ENCODE measurements around the gene HOXB1. TPM values are rescaled to one million over a fixed set of nuclear protein-coding genes. Genes with fewer than 3 reads are reported as not detected.

Gene HOXB1
- total RNA-seq, 1 experiment from 2014 or later: not detected

DNA sequence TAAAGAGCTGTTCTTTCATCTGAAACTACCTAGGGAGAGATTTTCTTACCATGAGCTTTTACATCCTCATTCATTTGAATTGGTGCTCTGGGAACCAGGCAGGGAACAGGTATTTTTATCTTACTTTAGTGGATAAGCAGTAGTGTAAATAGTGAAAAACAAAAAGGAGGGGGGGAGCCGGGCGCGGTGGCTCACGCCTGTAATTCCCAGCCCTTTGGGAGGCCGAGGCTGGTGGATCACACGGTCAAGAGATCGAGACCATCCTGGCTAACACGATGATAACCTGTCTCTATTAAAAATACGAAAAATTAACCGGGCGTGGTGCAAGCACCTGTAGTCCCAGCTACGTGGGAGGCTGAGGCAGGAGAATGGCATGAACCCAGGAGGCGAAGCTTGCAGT is 41.0 kb downstream of the HOXB1 start:
- Histone ChIP-seq H3K4me3 (ENCODE audit: low read depth, low read length) (no peak overlapping the region), H3K27me3 (replicated peaks; ENCODE audit: control insufficient read depth, insufficient read depth, low read length) (peaks cover 5% of the 10 kb centered on the region; the same call in 1 of the 2 replicates), H3K4me1 (peaks cover 12% of the 10 kb centered on the region), H3K9me3 (no peaks in the 10 kb centered on the region), H3K36me3 (ENCODE audit: control insufficient read depth, insufficient read depth, low read length) (no peaks in the 10 kb centered on the region)
- POLR2A ChIA-PET: interaction anchor here (0.7 kb wide), 1 partner anchor 57 kb away, joined by 7 read pairs; no protein-coding TSS in a partner anchor
- no peak for DNase-seq
- CTCF ChIA-PET: interaction anchor here (0.6 to 0.7 kb wide), 2 partner anchors 19 to 1817 kb away, joined by 3 read pairs; no protein-coding TSS in a partner anchor
- no TSS peak for BruUV-seq (replicated peaks)
- H3K27me3 Mint-ChIP-seq (ENCODE audit: insufficient read depth, unreplicated experiment): peaks cover 19% of the 10 kb centered on the region
- H3K4me3 Mint-ChIP-seq (ENCODE audit: unreplicated experiment): no peak overlapping the region
- TF ChIP-seq, protein P1, sequence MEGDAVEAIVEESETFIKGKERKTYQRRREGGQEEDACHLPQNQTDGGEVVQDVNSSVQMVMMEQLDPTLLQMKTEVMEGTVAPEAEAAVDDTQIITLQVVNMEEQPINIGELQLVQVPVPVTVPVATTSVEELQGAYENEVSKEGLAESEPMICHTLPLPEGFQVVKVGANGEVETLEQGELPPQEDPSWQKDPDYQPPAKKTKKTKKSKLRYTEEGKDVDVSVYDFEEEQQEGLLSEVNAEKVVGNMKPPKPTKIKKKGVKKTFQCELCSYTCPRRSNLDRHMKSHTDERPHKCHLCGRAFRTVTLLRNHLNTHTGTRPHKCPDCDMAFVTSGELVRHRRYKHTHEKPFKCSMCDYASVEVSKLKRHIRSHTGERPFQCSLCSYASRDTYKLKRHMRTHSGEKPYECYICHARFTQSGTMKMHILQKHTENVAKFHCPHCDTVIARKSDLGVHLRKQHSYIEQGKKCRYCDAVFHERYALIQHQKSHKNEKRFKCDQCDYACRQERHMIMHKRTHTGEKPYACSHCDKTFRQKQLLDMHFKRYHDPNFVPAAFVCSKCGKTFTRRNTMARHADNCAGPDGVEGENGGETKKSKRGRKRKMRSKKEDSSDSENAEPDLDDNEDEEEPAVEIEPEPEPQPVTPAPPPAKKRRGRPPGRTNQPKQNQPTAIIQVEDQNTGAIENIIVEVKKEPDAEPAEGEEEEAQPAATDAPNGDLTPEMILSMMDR (IDR thresholded peaks at IDR 0.05; ENCODE audit: insufficient read depth in 1 of 2, low read depth in 1 of 2, low read length in 1 of 2, severe bottlenecking in 1 of 2, unreplicated experiment in 1 of 2): no peak
- H3K9me3 Mint-ChIP-seq (ENCODE audit: unreplicated experiment): no peaks in the 10 kb centered on the region
- peaks cover 5% of the 10 kb centered on the region for H3K4me1 Mint-ChIP-seq (ENCODE audit: low read depth, unreplicated experiment)
- H3K36me3 Mint-ChIP-seq (ENCODE audit: insufficient read depth, unreplicated experiment): no peaks in the 10 kb centered on the region
- intact Hi-C loops (cut with micrococcal nuclease; ENCODE audit: unreplicated experiment): no loop called here
- no peak overlapping the region for H3K27ac Mint-ChIP-seq (ENCODE audit: unreplicated experiment)

- Mint-ChIP-seq H3K36me3 (ENCODE audit: insufficient read depth, unreplicated experiment) (no peaks in the 10 kb centered on the region), H3K27me3 (ENCODE audit: insufficient read depth, unreplicated experiment) (peaks cover 18% of the 10 kb centered on the region), H3K4me1 (ENCODE audit: low read depth, unreplicated experiment) (no peaks in the 10 kb centered on the region), H3K9me3 (ENCODE audit: unreplicated experiment) (no peaks in the 10 kb centered on the region), H3K27ac (ENCODE audit: unreplicated experiment) (no peak overlapping the region), H3K4me3 (ENCODE audit: unreplicated experiment) (no peak overlapping the region)
- POLR2A ChIA-PET: no interaction called here
- H3K4me1 ChIP-seq: peaks cover 12% of the 10 kb centered on the region
- no peak overlapping the region for H3K4me3 ChIP-seq (ENCODE audit: low read depth, low read length)
- TF ChIP-seq, protein P1 (IDR thresholded peaks at IDR 0.05; ENCODE audit: insufficient read depth in 1 of 2, low read depth in 1 of 2, low read length in 1 of 2, severe bottlenecking in 1 of 2, unreplicated experiment in 1 of 2): no peak
- H3K9me3 ChIP-seq: no peaks in the 10 kb centered on the region
- peaks cover 5% of the 10 kb centered on the region; the same call in 1 of the 2 replicates for H3K27me3 ChIP-seq (replicated peaks; ENCODE audit: control insufficient read depth, insufficient read depth, low read length)
- DNase-seq: no peak
- intact Hi-C loops (cut with micrococcal nuclease; ENCODE audit: unreplicated experiment): no loop called here
- CTCF ChIA-PET: interaction anchor here (0.6 kb wide), 2 partner anchors 670 to 1136 kb away, joined by 5 to 6 read pairs; no protein-coding TSS in a partner anchor
- no TSS peak for BruUV-seq (replicated peaks)
- H3K36me3 ChIP-seq (ENCODE audit: control insufficient read depth, insufficient read depth, low read length): no peaks in the 10 kb centered on the region
These were observed 42.2 kb downstream of the HOXB1 start for GRCh38 chr17:48488548-48489106.

- intact Hi-C loops (cut with micrococcal nuclease; ENCODE audit: unreplicated experiment): no loop called here
- ChIA-PET POLR2A (no interaction called here), CTCF (interaction anchor here (0.5 to 1.2 kb wide), 3 partner anchors 20 to 151 kb away, joined by 3 to 6 read pairs (median 3); no protein-coding TSS in a partner anchor)
These were observed 43.6 kb downstream of the HOXB1 start for GRCh38 chr17:48487221-48487620.

More at GRCh38 chr17:48487221-48487620, 43.6 kb downstream of the HOXB1 start:
- H3K4me1 ChIP-seq: no peaks in the 10 kb centered on the region
- Mint-ChIP-seq H3K27ac (ENCODE audit: unreplicated experiment) (no peak overlapping the region), H3K9me3 (ENCODE audit: unreplicated experiment) (no peaks in the 10 kb centered on the region), H3K4me1 (ENCODE audit: low read depth, unreplicated experiment) (no peaks in the 10 kb centered on the region), H3K36me3 (ENCODE audit: insufficient read depth, unreplicated experiment) (no peaks in the 10 kb centered on the region), H3K4me3 (ENCODE audit: unreplicated experiment) (no peak overlapping the region), H3K27me3 (ENCODE audit: insufficient read depth, unreplicated experiment) (peaks cover 27% of the 10 kb centered on the region)
- TF ChIP-seq, protein P1 (IDR thresholded peaks at IDR 0.05; ENCODE audit: insufficient read depth in 1 of 2, low read depth in 1 of 2, low read length in 1 of 2, severe bottlenecking in 1 of 2, unreplicated experiment in 1 of 2): no peak
- no peaks in the 10 kb centered on the region for H3K36me3 ChIP-seq (ENCODE audit: control insufficient read depth, insufficient read depth, low read length)
- H3K4me3 ChIP-seq (ENCODE audit: low read depth, low read length): no peak overlapping the region
- no peaks in the 10 kb centered on the region for H3K9me3 ChIP-seq
- DNase-seq: no peak
- peaks cover 2% of the 10 kb centered on the region; the same call in 1 of the 2 replicates for H3K27me3 ChIP-seq (replicated peaks; ENCODE audit: control insufficient read depth, insufficient read depth, low read length)
- no TSS peak for BruUV-seq (replicated peaks)

All from Caco-2 (cell line).